A673 (cell line): ENCODE measurements around the gene TMOD4.

Experiments
- EZH2 ChIP-seq: fragments of 200-600 bp; sonication (generic); IDR thresholded peaks from 2 replicates; pipeline ENCODE4 v1.6.1; 2017; ENCODE audit warnings: borderline replicate concordance, low read depth, mild to moderate bottlenecking, mixed read lengths, antibody characterized with exemption, low read length; ENCODE audit not compliant: poor library complexity, severe bottlenecking
- TF ChIP-seq, protein P1 (sequence below): fragments of 300-800, 200-600 bp; sonication (generic); conservative IDR thresholded peaks from 2 replicates; pipeline ENCODE4 v1.5.1; 2017; ENCODE audit warnings: low read depth, mild to moderate bottlenecking, antibody characterized with exemption, low read length, moderate library complexity, mixed read lengths

GRCh38 chr1:151131701-151132334 lies 44.0 kb downstream of the TMOD4 start:
- TF ChIP-seq, protein P1, sequence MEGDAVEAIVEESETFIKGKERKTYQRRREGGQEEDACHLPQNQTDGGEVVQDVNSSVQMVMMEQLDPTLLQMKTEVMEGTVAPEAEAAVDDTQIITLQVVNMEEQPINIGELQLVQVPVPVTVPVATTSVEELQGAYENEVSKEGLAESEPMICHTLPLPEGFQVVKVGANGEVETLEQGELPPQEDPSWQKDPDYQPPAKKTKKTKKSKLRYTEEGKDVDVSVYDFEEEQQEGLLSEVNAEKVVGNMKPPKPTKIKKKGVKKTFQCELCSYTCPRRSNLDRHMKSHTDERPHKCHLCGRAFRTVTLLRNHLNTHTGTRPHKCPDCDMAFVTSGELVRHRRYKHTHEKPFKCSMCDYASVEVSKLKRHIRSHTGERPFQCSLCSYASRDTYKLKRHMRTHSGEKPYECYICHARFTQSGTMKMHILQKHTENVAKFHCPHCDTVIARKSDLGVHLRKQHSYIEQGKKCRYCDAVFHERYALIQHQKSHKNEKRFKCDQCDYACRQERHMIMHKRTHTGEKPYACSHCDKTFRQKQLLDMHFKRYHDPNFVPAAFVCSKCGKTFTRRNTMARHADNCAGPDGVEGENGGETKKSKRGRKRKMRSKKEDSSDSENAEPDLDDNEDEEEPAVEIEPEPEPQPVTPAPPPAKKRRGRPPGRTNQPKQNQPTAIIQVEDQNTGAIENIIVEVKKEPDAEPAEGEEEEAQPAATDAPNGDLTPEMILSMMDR, result no peak
- TF ChIP-seq EZH2, result no peak
